K562 (cell line): Measurements from ENCODE around the gene ZDHHC19. TPM values are rescaled to one million over a fixed set of nuclear protein-coding genes. Genes with fewer than 3 reads are reported as not detected.

Experiments
- ARID4B ChIP-seq: sonication (generic); formaldehyde crosslinking; IDR thresholded peaks from 2 replicates; pipeline ENCODE4 v1.8.0; 2022; ENCODE audit warnings: mild to moderate bottlenecking, missing genetic modification reagents
- ATF7 ChIP-seq: fragments of 450-650 bp; IDR thresholded peaks from 2 replicates; pipeline ENCODE4 v1.7.1; 2014; ENCODE audit warnings: mild to moderate bottlenecking, moderate library complexity
- EGR1 ChIP-seq: fragments of 450-650 bp; conservative IDR thresholded peaks from 2 replicates; pipeline ENCODE4 v1.6.1; 2017; ENCODE audit warnings: mild to moderate bottlenecking
- ESRRA ChIP-seq: fragments of 450-650 bp; IDR thresholded peaks from 2 replicates; pipeline ENCODE4 v1.6.1; 2014; ENCODE audit warnings: low read depth, mild to moderate bottlenecking, moderate library complexity, borderline replicate concordance
- GABPA ChIP-seq: fragments of 200-800 bp; sonication (Bioruptor generic); conservative IDR thresholded peaks from 2 replicates; pipeline ENCODE4 v1.6.1; 2016; ENCODE audit warnings: low read depth, missing genetic modification characterization, missing compliant biosample characterization
- HDAC2 ChIP-seq: fragments of 450-650 bp; IDR thresholded peaks from 2 replicates; pipeline ENCODE4 v1.6.1; 2016; ENCODE audit warnings: mild to moderate bottlenecking
- HNRNPH1 ChIP-seq: fragments of 200-400 bp; formaldehyde crosslinking; optimal IDR thresholded peaks from 2 replicates; pipeline ENCODE3; 2017; ENCODE audit warnings: low read depth, mild to moderate bottlenecking, low read length, moderate library complexity
- HSF4 ChIP-seq: fragments of 250-450 bp; sonication (Bioruptor Pico); IDR thresholded peaks from 2 replicates; pipeline ENCODE4 v2.1.2; 2022; ENCODE audit warnings: mild to moderate bottlenecking, moderate library complexity, borderline replicate concordance
- NCOA6 ChIP-seq: fragments of 450-650 bp; IDR thresholded peaks from 2 replicates; pipeline ENCODE4 v1.6.1; 2017; ENCODE audit warnings: mild to moderate bottlenecking
- SETDB1 ChIP-seq: IDR thresholded peaks from one replicate; pipeline ENCODE4 v1.6.1; 2012; ENCODE audit warnings: low read length, control low read depth, inconsistent platforms
- SIN3B ChIP-seq: fragments of 450-650 bp; IDR thresholded peaks from 2 replicates; pipeline ENCODE4 v1.6.1; 2017; ENCODE audit warnings: low read depth, mild to moderate bottlenecking, moderate library complexity
- ZBTB43 ChIP-seq: sonication (generic); formaldehyde crosslinking; IDR thresholded peaks from 2 replicates; pipeline ENCODE4 v1.8.0; 2023; ENCODE audit warnings: mild to moderate bottlenecking, missing genetic modification reagents
- ZNF592 ChIP-seq: fragments of 450-650 bp; IDR thresholded peaks from 2 replicates; pipeline ENCODE4 v1.6.1; 2017; ENCODE audit warnings: antibody characterized with exemption, mild to moderate bottlenecking
- ZNF707 ChIP-seq: fragments of 250-450 bp; sonication (Bioruptor Pico); conservative IDR thresholded peaks from 2 replicates; pipeline ENCODE4 v1.8.0; 2022; ENCODE audit warnings: inconsistent platforms, mild to moderate bottlenecking, moderate library complexity
- polyA plus RNA-seq, 8 experiments: library from polyadenylated mRNA; depleted of rRNA in 4 of 8; stranded (reverse) in 5 of 8; unstranded in 3 of 8; fragments of >200 nt; fragmentation: Nextera tagmentation in 2 of 8; fragmentation: Illumina TruSeq in 1 of 8; extraction: Ambion mirVana in 2 of 8; extraction: Trizol in 1 of 8; gene quantifications; 2 replicates each; pipeline versions ENCODE4 v1.2.1 to v1.2.3, GENCODE V29; 2011 to 2014; ENCODE audit warnings: inconsistent platforms in 1 of 8, missing spikeins in 1 of 8
- total RNA-seq, 7 experiments: library from RNA; depleted of rRNA in 6 of 7; stranded (reverse); fragments of >200 nt in 6 of 7; fragmentation: Illumina TruSeq in 2 of 7; extraction: Trizol in 2 of 7; gene quantifications; 2 replicates each; pipeline versions ENCODE4 v1.2.1 to v1.2.3, GENCODE V29; 2011 to 2021; ENCODE audit warnings: low replicate concordance in 1 of 7
- TF ChIP-seq, protein P1 (sequence below): IDR thresholded peaks from 2 replicates; pipeline ENCODE4 v1.6.1; 2012; ENCODE audit warnings: low read depth, low read length, improper control_type of control experiment, borderline replicate concordance
- TF ChIP-seq, protein P2 (sequence below): fragments of 250-450 bp; sonication (Bioruptor Pico); IDR thresholded peaks from 2 replicates; pipeline ENCODE4 v1.8.0; 2022; ENCODE audit warnings: moderate library complexity, mild to moderate bottlenecking, inconsistent platforms

ZDHHC19 gene
- total and polyA plus RNA-seq, 9 of the 15 experiments (the other 6 are each of a cell fraction or from before 2014, with no cell fraction given), result 0.40 to 5.5 (median 1.1) TPM

DNA sequence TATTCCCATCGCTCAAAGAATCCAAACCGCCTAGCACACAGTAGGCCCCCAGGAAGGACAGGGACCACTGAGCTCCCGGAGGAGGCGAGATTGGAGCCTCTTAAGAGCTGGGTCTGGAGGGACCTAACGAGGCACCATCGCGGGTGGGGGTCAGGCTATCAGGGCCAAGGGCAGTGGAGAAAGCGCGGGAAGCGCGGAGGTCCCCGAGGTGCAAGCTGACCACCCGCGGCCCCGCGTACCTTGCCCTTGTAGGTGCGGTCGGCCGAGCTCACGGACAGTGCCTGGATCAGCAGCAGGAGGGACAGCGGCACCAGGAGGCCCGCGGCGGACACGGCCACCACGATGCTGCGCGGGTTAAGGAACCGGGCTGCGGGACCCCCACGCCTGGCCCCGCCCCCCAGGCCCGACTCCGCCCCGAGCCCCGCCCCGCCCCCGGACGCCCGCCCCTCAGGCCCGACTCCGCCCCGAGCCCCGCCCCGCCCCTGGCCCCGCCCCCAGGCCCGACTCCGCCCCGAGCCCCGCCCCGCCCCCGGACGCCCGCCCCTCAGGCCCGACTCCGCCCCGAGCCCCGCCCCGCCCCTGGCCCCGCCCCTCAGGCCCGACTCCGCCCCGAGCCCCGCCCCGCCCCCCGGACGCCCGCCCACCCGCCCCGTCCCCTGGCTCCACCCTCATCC is 3.9 kb downstream of the ZDHHC19 start (continued):
- TF ChIP-seq ZBTB43 (CRISPR knock-in tag) (no peak), ESRRA (no peak), ATF7 (no peak), ARID4B (CRISPR knock-in tag) (no peak), GABPA (tag) (no peak), HSF4 (CRISPR knock-in tag) (no peak), EGR1 (no peak), ZNF592 (no peak), HNRNPH1 (no peak), SIN3B (no peak), SETDB1 (no peak), NCOA6 (no peak), HDAC2 (peak; percentile 28; the same call in 1 of the 2 replicates), ZNF707 (CRISPR knock-in tag) (no peak)
- TF ChIP-seq, protein P1, sequence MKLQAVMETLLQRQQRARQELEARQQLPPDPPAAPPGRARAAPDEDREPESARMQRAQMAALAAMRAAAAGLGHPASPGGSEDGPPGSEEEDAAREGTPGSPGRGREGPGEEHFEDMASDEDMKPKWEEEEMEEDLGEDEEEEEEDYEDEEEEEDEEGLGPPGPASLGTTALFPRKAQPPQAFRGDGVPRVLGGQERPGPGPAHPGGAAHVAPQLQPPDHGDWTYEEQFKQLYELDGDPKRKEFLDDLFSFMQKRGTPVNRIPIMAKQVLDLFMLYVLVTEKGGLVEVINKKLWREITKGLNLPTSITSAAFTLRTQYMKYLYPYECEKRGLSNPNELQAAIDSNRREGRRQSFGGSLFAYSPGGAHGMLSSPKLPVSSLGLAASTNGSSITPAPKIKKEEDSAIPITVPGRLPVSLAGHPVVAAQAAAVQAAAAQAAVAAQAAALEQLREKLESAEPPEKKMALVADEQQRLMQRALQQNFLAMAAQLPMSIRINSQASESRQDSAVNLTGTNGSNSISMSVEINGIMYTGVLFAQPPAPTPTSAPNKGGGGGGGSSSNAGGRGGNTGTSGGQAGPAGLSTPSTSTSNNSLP, result no peak
- TF ChIP-seq, protein P2, sequence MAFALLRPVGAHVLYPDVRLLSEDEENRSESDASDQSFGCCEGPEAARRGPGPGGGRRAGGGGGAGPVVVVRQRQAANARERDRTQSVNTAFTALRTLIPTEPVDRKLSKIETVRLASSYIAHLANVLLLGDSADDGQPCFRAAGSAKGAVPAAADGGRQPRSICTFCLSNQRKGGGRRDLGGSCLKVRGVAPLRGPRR (CRISPR knock-in tag), result no peak
